HK-2 (cell line): Measurements from ENCODE around the gene PRRG4.
"Not testable (repeated sequence)": the region's sequence is repeated elsewhere in the genome, so short reads cannot be mapped to it uniquely, and the experiment has no call there.

ENCODE experiments used
- DNase-seq: peaks from one replicate; pipeline ENCODE4 v3.0.0-alpha.2; 2018; ENCODE audit not compliant: unreplicated experiment

The PRRG4 gene

GRCh38 chr11:32830796-32831195 is 1.1 kb downstream of the PRRG4 start:
- DNase-seq, result no peak

DNA sequence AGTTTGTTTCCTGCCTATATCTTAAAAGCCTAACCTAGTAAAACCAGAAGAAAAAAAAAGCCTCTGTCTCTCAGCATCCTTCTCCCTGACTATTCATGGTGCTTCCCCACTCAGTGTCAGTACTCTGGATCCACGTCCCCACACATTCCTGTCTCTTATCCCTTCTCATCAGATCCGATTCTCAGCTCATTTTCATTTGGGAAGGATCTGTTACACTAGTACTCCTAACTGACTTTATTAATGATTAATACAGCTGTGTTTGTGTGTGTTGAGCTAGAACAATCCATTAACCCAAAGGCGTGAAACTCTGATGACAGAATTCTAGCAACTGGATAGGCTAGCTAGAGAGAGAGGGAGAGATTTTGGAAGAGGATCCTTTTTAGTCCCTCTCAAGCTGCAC is 1.5 kb downstream of the PRRG4 start:
- no peak for DNase-seq

GRCh38 chr11:32833921-32834320 is 4.2 kb downstream of the PRRG4 start:
- DNase-seq, result no peak

GRCh38 chr11:32836946-32837345 is 7.2 kb downstream of the PRRG4 start:
- DNase-seq, result no peak

- DNase-seq, result no peak
Measured at GRCh38 chr11:32838505-32839274, 9.0 kb downstream of the PRRG4 start.

- DNase-seq, result no peak
Measured at GRCh38 chr11:32839308-32839707, 9.6 kb downstream of the PRRG4 start.

DNA sequence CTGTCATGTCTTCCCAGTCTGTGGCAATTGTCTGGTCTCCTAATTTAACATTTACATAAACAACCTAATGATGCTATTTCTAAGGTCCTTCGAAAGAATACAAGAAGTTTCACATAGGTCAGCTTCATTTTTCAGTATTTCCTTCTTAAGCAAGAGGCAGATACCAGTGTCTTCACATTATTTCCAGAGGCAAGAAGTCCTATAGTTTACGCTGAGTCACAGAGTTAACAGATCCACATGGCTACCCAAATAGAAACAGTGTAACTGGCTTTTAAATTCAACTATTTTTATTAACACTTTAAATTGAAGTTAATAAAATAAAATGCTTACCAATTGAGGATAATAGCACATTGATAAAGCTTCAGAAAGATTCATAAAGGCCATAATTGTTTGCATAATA is 10.9 kb downstream of the PRRG4 start:
- DNase-seq, result no peak

GRCh38 chr11:32843544-32843943 is 13.8 kb downstream of the PRRG4 start:
- no peak for DNase-seq

GRCh38 chr11:32847511-32847910 is 17.8 kb downstream of the PRRG4 start:
- no peak for DNase-seq

GRCh38 chr11:32849761-32850160 is 20.0 kb downstream of the PRRG4 start:
- no peak for DNase-seq

GRCh38 chr11:32851251-32851650 is 21.5 kb downstream of the PRRG4 start:
- no peak for DNase-seq

GRCh38 chr11:32852207-32852606 is 22.5 kb downstream of the PRRG4 start:
- no peak for DNase-seq

DNA sequence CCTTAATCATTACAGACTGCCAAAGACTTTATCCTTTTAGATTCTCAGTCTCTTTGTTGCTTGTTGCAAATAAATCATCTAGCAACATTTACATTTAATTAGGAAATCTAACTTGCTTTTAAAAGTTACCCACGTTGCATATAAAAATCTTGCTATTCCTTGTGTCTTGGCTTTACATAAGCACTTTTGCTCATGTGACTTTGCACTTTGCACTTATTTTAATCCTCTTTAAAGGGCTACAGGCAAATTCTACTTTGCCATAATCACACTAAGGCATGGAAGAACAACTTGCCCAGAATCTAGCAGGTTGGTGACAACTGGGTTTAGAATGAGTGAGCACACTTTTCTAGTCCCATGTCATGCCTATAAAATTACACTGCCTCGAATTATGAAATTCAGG is 25.9 kb downstream of the PRRG4 start:
- DNase-seq, result no peak

GRCh38 chr11:32858731-32859130 is 29.0 kb downstream of the PRRG4 start:
- no peak for DNase-seq

DNA sequence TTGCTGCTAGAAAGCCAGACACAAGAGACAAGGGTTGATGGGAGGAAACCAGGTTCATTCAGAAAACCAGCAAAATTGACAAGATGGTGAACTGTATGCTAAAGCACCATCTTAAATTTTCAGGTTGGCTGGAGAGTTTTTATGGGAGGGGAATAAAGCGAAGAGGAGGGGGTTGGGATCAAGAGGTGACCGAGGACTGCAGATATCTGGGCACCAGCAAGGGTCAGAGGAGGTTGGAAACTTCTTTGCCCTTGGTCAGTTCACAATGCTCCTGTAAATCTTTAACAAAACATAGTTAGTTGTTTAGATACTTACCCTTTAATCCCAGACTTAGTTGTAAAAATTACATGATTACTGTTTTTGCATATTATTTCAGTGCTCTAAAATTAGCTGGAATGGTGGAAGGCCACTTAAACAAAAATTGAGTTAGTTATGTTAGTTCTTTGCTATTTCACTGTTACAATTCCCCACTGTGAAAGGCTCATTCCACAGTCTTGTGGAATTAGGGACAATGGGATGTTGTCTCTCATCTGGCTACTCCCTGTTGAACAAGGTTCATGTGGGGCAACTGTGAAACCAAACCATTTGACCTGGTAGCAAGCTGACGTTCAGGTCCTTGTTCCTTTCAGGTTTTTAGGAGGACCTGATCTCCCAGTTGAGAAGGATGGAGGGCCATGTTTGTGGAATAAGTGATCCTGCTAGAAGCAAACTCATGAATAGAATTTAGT is 32.3 kb downstream of the PRRG4 start:
- DNase-seq, result no peak

GRCh38 chr11:32864555-32864954 is 34.8 kb downstream of the PRRG4 start:
- no peak for DNase-seq

DNA sequence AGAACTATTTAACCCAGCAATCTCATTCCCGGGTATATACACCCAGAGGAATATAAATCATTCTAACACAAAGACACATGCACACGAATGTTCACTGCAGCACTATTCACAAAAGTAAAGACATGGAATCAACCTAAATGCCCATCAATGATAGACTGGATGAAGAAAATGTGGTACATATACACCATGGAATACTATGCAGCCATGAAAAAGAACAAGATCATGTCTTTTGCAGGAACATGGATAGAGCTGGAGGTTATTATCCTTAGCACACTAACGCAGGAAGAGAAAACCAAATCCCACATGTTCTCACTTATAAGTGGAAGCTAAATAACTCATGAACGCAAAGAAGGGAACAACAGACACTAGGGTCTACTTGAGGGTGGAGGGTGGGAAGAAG is 39.0 kb downstream of the PRRG4 start:
- not testable (repeated sequence) for DNase-seq

DNA sequence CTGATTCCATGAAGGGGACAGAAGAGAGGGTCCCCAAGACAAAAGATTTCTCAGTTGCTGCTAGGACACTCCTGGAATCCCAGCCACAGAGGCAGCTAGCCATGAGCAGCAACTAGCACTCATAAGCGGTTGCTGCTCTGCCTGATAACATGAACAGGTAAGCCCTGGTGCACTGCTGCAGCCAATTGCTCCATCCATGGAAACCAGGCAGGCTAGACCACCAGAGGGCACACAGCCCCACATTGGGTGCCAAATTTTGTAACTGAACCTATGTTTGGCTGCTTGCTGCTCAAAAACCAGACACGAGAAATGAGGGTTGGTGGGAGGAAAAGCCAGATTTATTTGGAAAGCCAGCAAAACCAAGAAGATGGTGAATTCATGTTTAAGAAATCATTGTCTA is 40.9 kb downstream of the PRRG4 start:
- no peak for DNase-seq

GRCh38 chr11:32874132-32874531 is 44.4 kb downstream of the PRRG4 start:
- DNase-seq, result no peak

DNA sequence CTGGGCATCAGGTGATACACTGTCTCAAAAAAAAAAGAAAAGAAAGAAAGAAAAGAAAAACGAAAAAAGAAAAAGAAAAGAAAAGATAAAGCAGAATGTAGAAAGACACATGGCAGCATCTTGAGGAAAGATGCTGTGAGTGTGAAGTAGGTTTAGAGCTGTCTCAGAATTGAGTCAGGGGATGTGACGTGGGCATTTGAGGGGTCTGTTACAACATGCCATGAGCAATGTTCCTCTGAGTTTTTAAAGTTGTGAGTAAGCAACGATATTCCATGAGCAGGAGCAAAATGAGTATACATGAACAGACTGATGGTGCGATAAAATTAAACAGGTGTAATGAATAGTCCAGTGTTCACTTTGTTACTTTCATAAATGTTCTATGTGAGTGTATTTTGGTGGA is 51.6 kb downstream of the PRRG4 start:
- no peak for DNase-seq

DNA sequence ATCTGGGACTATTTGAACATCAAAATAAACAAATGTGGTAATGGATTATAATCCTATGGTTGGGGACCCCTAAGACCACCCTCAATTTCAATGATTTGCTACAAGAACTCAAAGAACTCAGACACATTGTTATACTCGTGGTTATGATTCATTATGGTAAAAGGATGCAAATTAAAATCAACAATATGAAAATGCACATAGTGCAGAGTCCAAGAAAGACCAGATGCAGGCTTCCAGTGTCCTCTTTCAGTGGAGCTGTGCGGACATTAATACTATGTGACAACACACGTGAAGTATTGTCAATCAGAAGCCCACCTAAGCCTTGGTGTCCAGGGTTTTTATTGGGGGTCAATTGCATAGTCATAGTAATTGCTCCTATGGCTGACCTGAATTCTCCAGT is 53.7 kb downstream of the PRRG4 start:
- no peak for DNase-seq

DNA sequence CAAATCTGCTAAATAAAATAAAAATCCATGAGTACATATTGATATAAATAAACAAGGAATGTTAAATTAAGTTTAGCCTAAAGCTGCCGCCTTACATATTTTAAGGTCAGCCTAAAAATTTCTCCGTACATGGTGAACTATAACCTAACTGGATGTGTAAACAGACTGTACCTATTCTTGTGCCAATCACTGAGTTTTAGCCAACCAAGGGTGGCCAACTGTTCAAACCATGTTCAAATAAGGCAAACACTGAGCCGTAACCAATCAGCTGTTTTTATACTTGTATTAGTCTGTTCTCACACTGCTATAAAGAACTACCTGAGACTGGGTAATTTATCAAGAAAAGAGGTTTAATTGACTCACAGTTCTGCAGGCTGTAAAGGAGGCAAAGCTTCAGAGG is 54.3 kb downstream of the PRRG4 start:
- DNase-seq, result no peak

DNA sequence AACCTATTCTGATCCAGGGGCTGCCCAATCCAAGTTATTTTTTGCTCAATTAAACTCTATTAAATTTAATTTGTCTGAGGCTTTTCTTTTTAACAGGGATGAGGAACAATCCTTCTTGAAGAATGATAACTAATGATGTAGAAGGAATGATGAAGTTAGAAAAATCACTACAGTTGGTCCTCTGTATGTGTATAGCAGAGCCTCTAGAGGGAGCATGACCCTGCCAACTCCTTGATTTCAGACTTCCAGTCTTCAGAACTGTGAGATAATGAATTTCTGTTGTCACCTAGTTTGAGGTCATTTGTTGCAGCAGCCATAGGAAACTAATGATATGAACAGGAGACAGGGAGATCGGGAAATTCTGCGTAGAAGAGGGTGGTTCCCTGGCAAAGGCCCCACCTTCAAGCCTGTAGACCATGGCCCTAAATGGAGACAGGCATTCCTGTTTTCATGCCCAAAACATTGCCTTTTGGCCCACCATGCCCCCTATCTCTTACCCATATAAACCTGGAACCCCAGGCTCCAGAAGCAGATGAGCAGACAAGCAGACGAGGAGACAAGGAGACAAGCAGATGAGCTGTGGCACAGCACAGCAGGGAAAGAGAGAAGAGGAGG is 55.1 kb downstream of the PRRG4 start:
- no peak for DNase-seq
